Endothelial cell of umbilical vein (primary cell): ENCODE measurements around the gene CHN2.

Source experiments
- EZH2 ChIP-seq: IDR thresholded peaks from 2 replicates; pipeline ENCODE4 v1.6.1; 2012; ENCODE audit warnings: borderline replicate concordance, low read depth, mild to moderate bottlenecking, moderate library complexity, low read length, inconsistent platforms; ENCODE audit not compliant: severe bottlenecking
- FOS ChIP-seq: IDR thresholded peaks from 2 replicates; pipeline ENCODE4 v1.6.1; 2011; ENCODE audit warnings: mild to moderate bottlenecking, low read length, moderate library complexity, borderline replicate concordance; ENCODE audit not compliant: insufficient read depth
- JUN ChIP-seq: IDR thresholded peaks from 2 replicates; pipeline ENCODE4 v1.6.1; 2011; ENCODE audit warnings: borderline replicate concordance, low read depth; ENCODE audit not compliant: insufficient read length, insufficient read depth
- MAX ChIP-seq: IDR thresholded peaks from 2 replicates; pipeline ENCODE4 v1.6.1; 2011; ENCODE audit not compliant: insufficient read depth, insufficient read length
- MYC ChIP-seq: IDR thresholded peaks from one replicate; pipeline ENCODE4 v1.6.1; 2011; ENCODE audit warnings: mild to moderate bottlenecking, low read depth, low read length
- POLR2A ChIP-seq: IDR thresholded peaks from 2 replicates; pipeline ENCODE4 v1.6.1; 2012; ENCODE audit warnings: low read depth, mild to moderate bottlenecking, control low read depth, low read length
- POLR2AphosphoS5 ChIP-seq: IDR thresholded peaks from 2 replicates; pipeline ENCODE4 v1.6.1; 2012; ENCODE audit warnings: low read depth, mild to moderate bottlenecking, control low read depth, low read length, moderate library complexity; ENCODE audit not compliant: insufficient read depth
- TF ChIP-seq, protein P1 (sequence below), 2 donors: IDR thresholded peaks; 1 replicate in 1 of 2; 2 replicates in 1 of 2; pipeline ENCODE4 v1.5.1; 2011; ENCODE audit warnings: low read length in 2 of 2, mild to moderate bottlenecking in 2 of 2, moderate library complexity in 2 of 2, control low read depth in 1 of 2, inconsistent platforms in 1 of 2, low read depth in 1 of 2; ENCODE audit not compliant: insufficient read depth in 1 of 2; ENCODE audit errors: extremely low read depth in 1 of 2

DNA sequence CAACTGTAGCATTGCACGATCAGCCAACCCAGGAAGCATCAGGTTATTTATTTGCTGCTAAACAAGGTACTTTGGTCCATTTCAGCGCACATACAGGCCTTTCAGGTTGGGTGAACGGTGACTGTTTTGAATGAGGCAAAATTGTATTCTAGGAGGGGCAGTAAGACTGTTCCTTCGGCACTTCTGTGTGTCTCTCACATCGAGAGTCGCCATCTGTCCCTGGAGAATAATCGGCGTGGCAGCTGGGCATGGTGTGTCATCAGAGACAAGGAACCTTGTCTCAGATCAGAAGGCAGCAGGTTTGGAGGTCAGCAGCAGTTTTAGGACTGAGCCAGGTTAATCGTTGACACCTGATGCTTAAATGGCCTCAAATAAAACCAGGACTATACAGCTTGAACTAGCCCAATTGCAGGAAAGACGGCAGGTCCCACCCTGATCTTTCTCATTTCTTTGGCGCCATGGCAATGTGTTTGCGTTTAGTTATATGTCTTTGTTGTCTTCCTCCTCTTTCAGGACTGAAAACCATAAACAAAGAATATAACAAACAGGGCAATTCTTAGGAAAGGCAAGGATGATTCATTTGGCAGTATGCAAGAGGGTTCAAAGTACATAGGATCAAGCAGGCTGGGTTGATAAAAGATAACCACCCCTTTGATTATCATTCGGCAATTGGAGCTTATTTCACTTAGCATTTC, 277.0 kb downstream of the CHN2 start:
- TF ChIP-seq EZH2 (no peak), JUN (no peak), MAX (no peak), FOS (no peak), MYC (no peak), POLR2A (no peak), POLR2AphosphoS5 (no peak)
- TF ChIP-seq, protein P1, sequence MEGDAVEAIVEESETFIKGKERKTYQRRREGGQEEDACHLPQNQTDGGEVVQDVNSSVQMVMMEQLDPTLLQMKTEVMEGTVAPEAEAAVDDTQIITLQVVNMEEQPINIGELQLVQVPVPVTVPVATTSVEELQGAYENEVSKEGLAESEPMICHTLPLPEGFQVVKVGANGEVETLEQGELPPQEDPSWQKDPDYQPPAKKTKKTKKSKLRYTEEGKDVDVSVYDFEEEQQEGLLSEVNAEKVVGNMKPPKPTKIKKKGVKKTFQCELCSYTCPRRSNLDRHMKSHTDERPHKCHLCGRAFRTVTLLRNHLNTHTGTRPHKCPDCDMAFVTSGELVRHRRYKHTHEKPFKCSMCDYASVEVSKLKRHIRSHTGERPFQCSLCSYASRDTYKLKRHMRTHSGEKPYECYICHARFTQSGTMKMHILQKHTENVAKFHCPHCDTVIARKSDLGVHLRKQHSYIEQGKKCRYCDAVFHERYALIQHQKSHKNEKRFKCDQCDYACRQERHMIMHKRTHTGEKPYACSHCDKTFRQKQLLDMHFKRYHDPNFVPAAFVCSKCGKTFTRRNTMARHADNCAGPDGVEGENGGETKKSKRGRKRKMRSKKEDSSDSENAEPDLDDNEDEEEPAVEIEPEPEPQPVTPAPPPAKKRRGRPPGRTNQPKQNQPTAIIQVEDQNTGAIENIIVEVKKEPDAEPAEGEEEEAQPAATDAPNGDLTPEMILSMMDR (IDR thresholded peaks at IDR 0.05; ENCODE audit: extremely low read depth in 1 of 2, insufficient read depth in 1 of 2, low read depth in 1 of 2, low read length in 2 of 2), result no peak
